Testis (tissue), 2 donors: ENCODE results near the gene FAM193B.

ENCODE experiments used
- POLR2A ChIP-seq: fragments of 450-650 bp; IDR thresholded peaks from one replicate; pipeline ENCODE4 v1.6.1; 2017; ENCODE audit warnings: antibody characterized with exemption, mild to moderate bottlenecking, moderate library complexity
- TF ChIP-seq, protein P1 (sequence below), 3 experiments: fragments of 450-650 bp in 2 of 3; fragments of 200-600 bp in 1 of 3; sonication (generic) in 1 of 3; IDR thresholded peaks; one replicate each; pipeline ENCODE4 v1.5.1; 2016 to 2019; ENCODE audit warnings: antibody characterized with exemption in 3 of 3, mild to moderate bottlenecking in 2 of 3, moderate library complexity in 1 of 3

DNA sequence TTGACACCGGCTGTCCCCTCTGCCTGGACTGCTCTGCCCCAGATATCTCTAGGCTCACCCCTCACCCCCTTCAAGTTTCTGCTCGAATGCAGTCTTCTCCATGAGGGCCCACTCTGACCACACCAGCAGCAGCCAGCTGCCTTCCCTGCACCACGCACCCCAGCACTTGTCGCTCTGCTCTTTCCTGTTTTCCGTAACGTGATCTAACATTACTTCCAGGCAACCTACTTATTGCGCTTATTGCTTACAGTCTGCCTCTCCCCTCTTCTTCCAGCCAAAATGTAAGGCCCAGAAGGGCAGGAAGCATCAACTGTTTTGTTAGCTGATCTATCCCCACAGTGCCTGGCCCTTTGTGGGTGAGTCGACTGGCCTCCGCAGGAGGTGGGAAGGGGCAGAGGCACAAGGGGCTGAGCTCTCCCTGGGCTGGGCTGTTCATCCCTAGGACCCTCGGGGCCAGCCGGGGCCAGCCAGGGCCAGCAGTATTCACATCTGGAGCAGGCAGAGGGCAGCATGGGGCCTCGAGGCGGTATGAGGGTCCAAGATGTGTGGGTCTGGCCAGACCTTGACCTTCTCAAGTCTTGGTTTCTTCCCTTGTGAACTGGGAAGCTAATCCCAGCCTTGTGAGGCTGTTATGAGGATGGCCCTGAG, 69.3 kb downstream of the FAM193B start:
- TF ChIP-seq, protein P1, sequence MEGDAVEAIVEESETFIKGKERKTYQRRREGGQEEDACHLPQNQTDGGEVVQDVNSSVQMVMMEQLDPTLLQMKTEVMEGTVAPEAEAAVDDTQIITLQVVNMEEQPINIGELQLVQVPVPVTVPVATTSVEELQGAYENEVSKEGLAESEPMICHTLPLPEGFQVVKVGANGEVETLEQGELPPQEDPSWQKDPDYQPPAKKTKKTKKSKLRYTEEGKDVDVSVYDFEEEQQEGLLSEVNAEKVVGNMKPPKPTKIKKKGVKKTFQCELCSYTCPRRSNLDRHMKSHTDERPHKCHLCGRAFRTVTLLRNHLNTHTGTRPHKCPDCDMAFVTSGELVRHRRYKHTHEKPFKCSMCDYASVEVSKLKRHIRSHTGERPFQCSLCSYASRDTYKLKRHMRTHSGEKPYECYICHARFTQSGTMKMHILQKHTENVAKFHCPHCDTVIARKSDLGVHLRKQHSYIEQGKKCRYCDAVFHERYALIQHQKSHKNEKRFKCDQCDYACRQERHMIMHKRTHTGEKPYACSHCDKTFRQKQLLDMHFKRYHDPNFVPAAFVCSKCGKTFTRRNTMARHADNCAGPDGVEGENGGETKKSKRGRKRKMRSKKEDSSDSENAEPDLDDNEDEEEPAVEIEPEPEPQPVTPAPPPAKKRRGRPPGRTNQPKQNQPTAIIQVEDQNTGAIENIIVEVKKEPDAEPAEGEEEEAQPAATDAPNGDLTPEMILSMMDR (IDR thresholded peaks at IDR 0.05), result no peak
- no peak for TF ChIP-seq POLR2A
